Fibroblast of upper back skin (primary cell): Measurements from ENCODE around the gene ZNF580.

Experiments used
- DNase-seq: peaks from one replicate; pipeline ENCODE4 v3.0.0-alpha.2; 2013

ZNF580 gene, protein sequence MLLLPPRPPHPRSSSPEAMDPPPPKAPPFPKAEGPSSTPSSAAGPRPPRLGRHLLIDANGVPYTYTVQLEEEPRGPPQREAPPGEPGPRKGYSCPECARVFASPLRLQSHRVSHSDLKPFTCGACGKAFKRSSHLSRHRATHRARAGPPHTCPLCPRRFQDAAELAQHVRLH

DNA sequence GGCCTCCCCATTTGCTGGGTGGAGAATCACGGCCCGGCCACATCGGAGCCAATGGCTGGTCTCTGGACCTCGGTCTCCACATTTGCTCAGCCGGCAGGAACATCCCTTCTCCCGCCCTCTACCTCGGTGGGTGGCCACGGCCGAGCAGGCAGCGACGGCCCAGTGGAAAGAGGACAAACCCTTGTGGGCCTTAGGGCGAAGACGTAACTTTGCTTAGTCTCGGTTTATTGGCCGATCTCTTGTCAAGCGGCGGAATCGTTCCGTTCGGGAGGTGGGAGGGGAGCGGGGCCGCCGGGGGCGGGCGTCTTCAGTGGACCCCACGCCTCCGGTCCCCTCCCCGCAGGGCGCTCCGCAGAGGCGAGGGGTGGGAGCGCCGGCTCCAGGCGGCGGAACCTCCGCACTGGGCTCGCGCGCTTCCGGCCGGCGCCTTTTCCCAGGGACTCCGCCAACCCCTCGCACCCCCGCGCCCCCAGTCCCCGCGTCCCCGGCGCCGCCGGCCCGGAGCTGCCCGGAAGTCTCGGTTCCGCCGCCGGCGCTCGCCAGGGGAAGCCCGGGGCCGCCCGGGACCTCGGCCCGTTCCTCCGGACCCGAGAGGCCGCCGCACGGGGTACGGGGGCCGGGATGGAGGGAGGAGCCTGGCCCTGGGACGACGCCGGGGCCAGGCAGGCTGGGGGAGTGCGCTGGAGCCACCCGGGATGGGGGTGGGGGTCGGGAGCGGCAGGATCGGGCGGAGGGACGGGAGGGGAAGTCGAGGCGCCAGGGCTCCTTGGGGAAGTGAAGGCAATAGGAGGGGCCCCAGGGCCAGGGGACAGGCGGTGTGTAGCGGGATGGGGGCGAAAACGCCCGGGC lies at the start of gene ZNF580:
Gene ZNF580 (plus strand): TSS at position 426 of the 849 bp plus-strand sequence. CDS start 1,507 bp downstream, outside the sequence.
- peak; percentile 82 for DNase-seq

DNA sequence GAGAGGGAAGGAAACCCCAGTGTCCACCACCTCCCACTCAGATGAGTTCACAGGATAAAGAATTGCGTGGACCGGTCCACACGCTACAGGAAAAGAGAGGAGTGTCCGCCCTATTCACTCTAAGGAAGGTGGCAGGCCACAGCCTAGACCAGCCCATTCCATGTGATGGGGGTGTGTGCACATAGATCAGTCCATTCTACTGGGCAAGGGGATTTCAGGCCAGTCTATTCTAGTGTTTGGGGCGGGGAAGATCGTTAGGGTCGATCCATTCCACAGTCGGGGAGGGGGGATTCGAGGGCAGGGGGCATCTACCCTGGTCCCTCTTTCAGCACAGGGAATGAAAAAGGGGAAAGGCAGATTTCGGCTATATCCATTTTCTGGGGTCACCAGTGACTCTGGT lies 49.2 kb upstream of the ZNF580 start:
- no peak for DNase-seq

DNA sequence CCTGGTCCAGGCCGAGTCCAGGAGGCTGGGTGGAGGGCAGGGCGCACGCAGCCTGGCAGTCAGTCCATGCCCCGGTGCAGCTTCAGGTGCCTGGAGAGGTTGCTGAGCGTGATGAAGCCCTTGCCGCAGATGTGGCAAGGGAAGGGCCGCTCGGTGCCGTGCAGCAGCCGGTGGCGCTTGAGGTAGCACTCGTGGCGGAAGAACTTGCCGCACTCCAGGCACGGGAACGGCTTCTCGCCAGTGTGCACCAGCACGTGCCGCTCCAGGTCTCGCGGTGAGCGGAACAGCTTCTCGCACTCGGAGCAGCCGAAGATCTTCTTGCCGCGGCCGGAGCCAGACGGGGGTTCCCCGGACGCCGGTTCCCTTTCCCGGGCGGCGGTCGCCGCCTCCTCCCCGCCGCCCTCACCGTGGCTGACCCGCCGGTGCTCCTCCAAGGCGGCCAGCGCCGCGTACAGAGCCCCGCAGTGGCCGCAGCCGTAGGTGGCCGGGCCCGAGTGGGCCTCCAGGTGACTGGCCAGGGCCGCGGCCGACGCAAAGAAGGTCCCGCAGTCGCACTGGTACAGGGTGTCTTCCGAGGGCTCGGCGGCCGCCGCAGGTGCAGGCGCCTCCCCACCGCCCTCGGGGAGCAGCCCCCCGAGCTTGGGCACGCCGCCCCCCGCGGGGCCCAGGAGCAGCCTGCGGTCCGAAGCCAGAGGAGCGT lies 48.3 kb upstream of the ZNF580 start:
- no peak for DNase-seq

DNA sequence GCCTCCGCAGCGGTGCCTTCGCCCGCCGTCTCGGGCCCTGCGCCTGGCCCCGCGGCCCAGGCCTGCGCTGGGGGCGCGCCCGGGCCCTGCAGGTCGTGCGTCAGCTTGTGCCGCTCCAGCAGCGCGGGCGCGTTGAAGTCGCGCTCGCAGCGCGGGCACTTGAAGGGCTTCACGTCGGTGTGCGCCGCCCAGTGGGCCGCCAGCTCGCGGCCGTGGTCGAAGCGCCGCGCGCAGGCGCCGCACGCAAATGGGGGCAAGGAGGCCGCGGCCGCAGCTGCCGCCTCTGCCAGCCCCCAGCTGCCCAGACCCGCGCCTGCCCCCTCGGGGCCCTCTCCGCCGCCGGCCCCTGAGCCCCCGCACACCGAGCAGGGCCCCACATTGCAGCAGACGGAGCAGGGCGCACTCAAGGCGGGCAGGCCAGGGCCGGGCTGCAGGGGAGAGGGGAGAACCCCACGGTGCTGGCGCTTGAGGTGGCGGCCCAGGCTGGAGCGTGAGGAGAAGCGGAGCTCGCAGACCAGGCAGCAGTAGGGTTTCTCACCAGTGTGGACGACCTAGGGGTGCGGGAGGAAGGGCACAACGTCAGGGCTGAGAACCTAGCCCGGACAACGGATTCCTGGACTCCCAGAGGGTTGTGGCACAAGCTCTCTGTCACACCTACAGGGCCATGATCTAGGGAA lies 47.6 kb upstream of the ZNF580 start:
- DNase-seq: no peak

DNA sequence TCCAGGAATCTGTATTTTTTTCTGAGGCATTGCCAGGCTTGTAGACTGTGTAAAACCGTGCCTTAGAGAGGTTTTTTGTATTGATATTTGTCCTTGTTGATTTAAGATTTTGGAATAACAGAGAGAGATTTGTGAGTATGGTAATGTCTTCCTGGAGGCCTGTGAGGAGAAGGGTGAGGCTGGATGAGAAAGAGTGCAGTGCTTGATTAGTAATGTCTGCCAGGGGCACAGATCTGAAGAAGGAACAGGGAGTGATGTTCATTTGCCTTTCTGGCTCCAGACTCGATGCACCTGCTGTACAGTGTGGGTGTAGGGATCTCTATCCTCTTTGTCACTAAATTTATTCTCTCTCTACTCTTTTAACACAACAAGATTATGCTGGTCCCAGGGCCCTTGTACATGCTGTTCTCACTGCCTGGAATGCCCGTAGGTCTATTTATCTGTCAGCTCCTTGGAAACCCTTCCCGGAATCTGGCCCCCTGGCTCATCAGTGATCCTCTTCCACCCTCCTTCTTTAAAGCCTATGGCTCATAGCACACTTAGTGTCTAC lies 45.7 kb upstream of the ZNF580 start:
- DNase-seq: no peak

DNA sequence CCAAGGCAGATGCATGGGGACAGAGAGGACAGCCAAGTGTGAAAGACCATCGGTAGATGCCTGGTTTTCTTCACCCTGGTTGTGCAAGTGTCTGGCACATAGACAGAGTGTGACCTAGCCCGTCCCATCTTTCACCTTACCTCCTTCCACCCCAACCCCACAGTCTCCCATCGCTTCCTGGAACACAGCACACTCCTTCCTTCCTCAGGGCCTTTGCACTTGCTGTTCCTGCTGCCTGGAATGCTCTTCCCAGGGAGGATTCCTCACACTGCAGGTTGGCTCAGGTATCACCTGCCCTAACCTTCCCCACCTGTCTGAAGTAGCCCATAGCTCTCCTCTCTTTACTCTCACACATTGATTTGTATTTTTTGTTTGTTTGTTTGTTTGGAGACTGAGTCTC lies 44.5 kb upstream of the ZNF580 start:
- no peak for DNase-seq

DNA sequence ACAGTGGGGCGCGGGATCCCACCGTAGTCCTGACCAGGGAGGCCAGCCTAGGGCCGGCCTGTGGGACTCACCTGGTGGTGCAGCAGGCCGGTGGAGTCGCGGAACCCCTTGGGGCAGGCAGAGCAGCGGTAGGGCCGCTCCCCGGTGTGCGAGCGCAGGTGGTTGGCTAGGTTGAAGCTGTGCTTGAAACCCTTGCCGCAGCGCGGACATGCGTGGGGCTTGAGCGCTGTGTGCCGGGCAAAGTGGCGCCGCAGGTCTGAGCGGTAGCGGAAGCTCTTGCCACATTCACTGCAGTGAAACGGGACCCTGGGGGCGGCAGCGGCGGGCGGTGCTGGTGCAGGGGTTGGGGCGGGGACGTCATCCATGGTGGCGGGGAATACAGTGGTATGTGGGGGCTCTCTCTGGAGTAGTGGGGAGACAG lies 43.3 kb upstream of the ZNF580 start:
- no peak for DNase-seq

DNA sequence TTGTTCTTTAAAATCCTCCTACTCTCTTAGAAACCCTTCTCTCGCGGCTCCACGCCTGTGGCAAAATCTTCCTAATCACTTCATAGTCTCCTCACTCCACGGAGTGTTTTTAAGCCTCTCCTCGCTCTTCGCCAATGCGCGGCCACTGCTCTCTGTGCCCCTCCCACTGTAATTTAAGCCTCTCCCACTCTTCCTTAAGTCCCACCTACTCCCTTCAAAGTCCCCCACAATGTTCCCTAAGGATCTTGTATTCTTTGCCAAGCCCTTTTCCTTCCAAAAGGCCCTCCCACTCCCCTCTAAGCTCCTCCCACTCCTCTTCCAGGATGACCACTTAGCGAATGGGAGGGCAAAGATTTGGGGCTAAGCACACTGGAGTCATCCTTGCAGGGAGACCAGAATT lies 42.8 kb upstream of the ZNF580 start:
- no peak for DNase-seq

DNA sequence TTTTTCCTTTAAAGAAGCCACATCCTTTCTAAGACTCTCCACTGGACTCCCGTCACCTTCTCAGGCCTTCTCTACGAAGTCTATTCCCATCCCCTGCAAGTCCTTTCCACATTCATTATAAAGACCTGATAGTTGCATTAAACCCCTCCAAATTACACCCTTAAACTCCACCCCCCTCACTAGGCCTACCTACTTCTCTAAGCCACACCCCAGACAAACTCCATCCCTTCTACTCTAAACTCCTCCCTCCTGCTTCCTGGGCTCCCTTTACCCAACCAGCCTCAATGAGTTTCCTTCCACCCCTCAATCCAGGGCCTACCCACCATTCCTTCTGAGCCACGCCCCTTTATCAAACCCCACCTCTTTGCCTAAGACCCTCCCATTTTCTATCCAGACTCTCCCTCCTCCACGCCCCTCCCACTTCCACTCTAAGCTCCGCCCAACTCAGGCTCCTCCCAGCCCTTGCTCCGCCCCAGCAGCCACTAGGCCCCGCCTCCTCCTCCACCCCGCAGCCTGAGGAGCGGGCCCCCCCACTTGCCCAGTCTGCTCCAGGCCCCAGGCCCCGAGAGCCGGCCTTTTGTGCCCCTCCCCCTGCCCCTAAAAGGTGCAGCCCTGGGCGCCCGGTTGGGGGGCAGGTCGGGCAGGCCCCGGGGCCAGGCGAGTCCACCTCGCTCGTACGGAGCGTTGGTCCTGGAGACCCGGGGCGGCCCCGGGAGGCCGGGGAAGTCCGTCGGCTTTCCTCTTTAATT lies 41.9 kb upstream of the ZNF580 start:
- peak; percentile 96 for DNase-seq

DNA sequence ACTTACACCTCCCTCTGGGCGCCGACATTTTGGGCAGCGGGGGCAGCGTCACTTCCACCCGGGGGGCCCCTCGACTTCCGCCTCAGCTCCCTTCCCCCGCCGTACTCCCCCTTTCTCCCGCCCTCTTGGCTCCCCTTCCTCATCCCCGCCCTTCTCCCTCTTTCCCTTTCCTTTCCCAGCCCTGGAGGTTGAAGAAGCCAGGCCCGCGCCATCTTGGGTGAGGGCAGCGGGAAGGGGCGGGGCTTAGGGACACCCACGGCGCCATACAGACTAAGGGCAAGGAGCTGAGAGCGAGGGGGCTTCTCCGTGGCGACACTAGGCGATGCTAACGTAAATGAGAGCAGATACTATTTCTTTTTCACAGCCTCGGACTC lies 41.3 kb upstream of the ZNF580 start, which contains the start of gene FIZ1:
Gene FIZ1 (minus strand): TSS at position 50 of the 374 bp plus-strand sequence. CDS start 1,652 bp downstream, outside the sequence.
- DNase-seq: peak; percentile 99

DNA sequence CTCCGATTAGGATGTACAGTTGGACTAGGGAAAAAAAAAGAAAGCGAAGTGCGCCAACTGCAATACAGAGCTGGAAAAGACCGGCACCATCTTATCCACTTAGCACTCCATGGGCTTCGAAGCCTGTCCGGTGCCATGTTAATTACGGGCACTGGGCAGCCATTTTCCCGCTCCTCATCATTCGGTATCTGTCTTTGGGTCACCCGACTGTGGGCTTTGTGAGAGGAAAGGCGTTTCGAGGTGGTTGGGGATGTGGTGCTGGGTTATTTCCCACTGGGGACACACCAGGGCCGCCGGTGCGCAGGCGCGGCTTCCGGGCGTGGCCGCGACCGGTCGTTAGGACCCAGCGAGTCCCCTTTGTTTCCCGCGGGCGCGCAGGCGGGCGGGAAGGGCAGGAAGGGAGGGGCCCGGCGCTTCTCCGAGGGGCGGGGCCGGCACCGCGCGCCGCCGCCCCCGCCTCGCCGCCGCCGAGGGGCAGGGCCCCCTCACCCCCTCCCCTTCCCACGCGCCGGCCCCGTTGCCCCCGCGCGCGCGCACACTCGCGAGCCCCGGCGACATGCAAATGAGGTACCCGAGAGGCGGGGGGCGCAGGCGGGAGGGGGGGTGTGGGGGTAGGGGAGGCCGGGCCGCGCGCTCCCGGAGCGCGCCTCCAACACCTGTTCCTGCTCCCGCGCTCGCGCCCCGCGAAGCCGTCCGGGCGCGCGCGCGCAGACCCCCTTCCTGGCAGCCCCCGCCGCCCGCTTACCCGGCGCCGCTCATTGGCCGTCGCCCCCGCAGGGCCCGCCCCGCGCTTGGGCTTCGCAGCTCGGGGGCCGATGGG lies 40.8 kb upstream of the ZNF580 start, which contains the start of gene ZNF524:
Gene ZNF524 (plus strand): TSS at position 447 of the 820 bp plus-strand sequence. CDS start 1,825 bp downstream, outside the sequence.
- peak; percentile 87 for DNase-seq

DNA sequence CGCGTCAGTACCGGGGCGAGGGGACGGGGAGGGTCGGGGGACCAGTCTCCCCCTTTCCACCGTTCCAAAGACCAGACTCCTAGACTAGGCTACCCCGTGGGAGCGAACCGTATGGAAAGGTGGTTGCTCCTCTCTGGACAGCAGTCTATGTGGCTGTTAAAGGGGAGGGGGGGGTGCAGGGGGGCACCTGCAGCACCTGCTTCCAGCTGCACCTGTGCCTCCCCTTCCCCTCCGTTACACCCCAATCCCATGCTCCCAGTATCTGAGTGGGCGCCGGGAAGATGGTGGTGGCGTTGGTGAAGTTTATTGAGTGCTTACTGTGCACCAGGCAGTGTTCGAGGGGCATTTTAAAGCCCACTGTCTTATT lies 40.2 kb upstream of the ZNF580 start:
- DNase-seq: no peak

DNA sequence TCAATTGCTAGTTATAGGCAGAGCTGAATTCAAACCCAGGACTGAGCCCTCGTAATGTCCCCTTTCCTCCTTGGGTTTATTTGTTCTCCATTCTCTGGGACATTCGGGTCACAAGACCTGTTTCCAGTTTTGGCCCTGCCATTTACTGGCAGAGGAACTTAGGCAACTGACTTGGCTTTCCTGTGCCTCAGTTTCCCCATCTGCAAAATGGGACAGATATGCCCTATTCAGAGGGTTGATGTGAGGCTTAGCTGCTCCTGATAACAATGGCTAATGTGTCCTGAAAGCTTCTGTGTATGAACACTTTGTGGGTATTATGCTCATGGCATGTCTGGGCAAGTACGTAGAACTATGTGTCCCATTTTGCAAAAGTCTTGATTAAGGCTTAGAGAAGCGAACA lies 39.7 kb upstream of the ZNF580 start:
- no peak for DNase-seq

DNA sequence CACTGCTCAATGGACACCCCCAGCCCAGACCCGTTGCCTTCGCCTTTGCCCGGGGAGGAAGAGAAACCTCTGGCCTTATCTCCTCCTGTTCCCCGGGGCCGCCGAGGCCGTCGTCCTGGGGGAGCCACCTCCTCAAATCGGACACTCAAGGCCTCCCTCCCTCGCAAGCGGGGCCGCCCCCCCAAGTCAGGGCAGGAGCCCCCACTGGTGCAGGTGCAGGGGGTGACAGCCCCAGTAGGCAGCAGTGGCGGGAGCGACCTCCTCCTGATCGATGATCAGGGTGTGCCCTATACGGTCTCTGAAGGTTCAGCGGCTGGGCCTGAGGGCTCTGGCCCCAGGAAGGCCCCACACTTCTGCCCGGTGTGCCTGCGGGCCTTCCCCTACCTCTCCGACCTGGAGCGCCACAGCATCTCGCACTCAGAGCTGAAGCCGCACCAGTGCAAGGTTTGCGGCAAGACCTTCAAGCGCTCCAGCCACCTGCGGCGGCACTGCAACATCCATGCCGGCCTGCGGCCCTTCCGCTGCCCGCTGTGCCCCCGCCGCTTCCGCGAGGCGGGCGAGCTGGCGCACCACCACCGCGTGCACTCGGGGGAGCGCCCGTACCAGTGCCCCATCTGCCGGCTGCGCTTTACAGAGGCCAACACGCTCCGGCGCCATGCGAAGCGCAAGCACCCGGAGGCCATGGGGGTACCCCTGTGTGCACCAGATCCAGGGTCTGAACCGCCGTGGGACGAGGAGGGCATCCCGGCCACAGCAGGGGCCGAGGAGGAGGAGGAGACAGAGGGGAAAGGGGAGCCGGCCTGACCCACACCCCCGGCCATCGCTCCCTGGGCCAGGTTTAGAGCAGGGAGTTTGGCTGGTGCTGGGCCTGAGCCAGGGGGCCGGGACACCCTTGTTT lies 38.4 kb upstream of the ZNF580 start:
- DNase-seq: no peak

DNA sequence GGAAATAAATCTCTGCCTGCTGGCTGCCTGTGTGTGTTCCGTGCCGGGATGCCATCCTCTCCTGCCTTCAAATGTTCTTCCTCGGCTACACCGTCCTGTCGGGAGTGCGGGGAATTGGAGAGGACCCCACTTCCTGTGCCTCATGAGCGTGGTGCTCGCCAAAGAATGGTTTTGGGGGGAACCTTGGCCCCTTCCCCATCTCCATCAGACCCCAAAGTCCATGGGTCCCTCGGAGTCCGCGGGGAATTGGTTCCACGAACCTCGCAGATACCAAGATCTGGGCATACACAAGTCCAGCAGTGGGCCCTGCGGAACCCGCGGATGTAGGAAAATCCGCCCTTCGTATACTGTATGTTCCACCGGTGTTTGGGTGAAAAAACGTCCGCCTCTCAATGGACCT lies 37.7 kb upstream of the ZNF580 start:
- DNase-seq: no peak

DNA sequence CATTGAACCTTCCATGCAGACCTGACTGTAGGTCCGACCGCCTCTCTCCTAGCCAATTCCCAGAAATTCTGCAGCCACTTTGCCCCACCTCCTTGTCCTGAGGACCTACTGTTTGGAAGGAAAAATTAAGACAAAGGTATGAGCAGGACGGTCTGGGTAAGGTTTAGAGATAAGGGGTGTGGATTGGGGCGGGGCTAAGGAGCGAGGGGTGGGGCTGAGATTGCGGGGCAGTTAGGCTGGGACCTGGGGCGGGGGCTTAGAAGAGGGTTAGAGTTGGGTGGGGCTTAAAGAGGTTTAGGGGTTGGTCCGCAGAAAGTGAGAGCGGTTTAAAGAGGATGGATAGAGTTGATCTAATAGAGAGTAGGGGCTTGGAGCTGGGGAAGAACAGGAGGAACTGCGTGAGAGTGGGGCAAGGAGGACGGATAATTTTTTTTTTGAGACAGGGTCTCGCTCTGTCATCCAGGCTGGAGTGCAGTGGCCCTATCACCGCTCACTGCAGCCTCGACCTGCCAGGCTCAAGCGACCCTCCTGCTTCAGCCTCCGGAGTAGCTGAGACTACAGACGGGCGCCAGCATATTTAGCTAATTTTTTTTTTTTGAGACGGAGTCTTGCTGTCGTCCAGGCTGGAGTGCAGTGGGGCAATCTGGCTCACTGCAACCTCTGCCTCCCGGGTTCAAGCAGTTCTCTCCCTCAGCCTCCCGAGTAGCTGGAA lies 37.1 kb upstream of the ZNF580 start:
- DNase-seq: no peak

DNA sequence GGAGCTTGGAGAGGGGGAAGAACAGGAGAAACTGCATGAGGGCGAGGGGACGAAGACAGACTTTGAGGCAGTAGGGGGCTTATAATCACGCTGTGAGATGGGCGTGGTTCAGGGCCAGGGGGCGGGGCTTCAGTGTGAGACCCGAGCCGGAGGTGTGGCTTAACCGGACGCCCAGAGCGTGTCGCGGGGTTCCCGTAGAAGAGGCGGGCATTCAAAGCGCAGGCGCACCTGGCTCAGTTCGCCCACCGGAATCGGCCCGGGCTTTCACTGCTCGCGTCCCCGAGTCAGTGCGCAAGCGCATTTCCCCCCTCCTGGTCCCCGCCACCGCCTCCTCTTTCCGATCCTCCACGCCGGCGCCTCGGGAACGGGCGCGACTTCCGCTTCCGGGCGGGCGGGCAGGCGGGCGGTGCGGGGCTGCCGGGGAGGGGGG lies 35.6 kb upstream of the ZNF580 start:
- DNase-seq: peak; percentile 98

DNA sequence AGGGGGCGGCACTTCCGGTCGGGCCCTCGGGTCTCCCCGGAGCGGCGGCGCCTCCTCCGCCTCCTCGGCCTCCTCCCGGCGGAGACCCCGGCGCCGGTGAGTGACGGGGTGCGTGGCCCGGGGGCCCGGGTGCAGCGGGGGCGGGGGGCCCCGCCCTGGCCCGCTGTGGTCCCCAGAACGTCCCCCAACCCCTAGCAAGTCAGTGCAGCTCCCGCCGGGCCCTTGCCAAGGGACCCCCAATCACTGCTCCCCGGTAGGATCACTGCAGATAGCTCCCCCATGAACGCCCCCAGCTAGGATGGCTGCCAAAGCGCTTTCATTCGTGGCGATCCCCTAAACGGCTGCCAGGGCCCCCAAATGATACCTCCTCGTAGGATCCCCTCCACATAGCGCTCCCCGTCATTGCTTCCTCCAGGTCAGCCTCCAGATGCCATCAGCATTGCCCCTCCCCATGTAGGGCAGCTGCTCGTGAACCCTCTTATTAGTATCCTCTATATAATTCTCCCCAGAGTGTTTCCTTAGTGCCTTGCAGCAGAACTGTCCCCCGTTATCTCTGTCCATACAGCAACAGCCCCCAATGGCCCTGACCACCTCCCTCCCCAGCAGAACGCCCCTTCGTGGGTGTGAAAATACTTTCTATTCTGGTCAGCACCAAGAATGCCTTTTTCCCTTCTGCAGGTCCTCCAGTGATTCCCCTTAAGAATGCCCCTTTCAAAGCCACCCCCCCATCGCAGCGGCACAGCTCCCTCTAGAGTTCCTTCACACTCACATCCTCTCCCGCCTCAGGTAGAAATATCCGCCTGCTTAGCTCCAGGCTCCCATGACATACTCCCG lies 34.9 kb upstream of the ZNF580 start, which contains the start of gene ZNF865:
Gene ZNF865 (plus strand): TSS at position 11 of the 834 bp plus-strand sequence. CDS start 7,972 bp downstream, outside the sequence.
- peak; percentile 85 for DNase-seq
